Measurements from ENCODE around the gene ZFAND6.
"Not testable (repeated sequence)": the region's sequence is repeated elsewhere in the genome, so short reads cannot be mapped to it uniquely, and the experiment has no call there.

The ZFAND6 gene

GRCh38 chr15:80045219-80045618, 14.3 kb upstream of the ZFAND6 start:
- in situ Hi-C loops (cut with MboI; ENCODE audit: low sequenced_read_pairs), result not testable (repeated sequence)

GRCh38 chr15:80049046-80049445, 10.4 kb upstream of the ZFAND6 start:
- in situ Hi-C loops (cut with MboI; ENCODE audit: low sequenced_read_pairs), result no loop called here

GRCh38 chr15:80052597-80053304, 6.7 kb upstream of the ZFAND6 start:
- in situ Hi-C loops (cut with MboI; ENCODE audit: low sequenced_read_pairs), result no loop called here

- in situ Hi-C loops (cut with MboI; ENCODE audit: low sequenced_read_pairs), result no loop called here
Measured at GRCh38 chr15:80055933-80056332, 3.5 kb upstream of the ZFAND6 start.

- in situ Hi-C loops (cut with MboI; ENCODE audit: low sequenced_read_pairs), result no loop called here
Measured at GRCh38 chr15:80058044-80058443, 1.4 kb upstream of the ZFAND6 start.

- in situ Hi-C loops (cut with MboI; ENCODE audit: low sequenced_read_pairs), result no loop called here
Measured at GRCh38 chr15:80059786-80060355, 395 bp downstream of the ZFAND6 start.

GRCh38 chr15:80060356-80061006, 1.0 kb downstream of the ZFAND6 start:
- in situ Hi-C loops (cut with MboI; ENCODE audit: low sequenced_read_pairs), result no loop called here

GRCh38 chr15:80061582-80061981, 2.1 kb downstream of the ZFAND6 start:
- in situ Hi-C loops (cut with MboI; ENCODE audit: low sequenced_read_pairs), result no loop called here

GRCh38 chr15:80066912-80067311, 7.4 kb downstream of the ZFAND6 start:
- in situ Hi-C loops (cut with MboI; ENCODE audit: low sequenced_read_pairs), result no loop called here

GRCh38 chr15:80068578-80068977, 9.1 kb downstream of the ZFAND6 start:
- in situ Hi-C loops (cut with MboI; ENCODE audit: low sequenced_read_pairs), result no loop called here

GRCh38 chr15:80070840-80071239, 11.4 kb downstream of the ZFAND6 start:
- in situ Hi-C loops (cut with MboI; ENCODE audit: low sequenced_read_pairs), result no loop called here

GRCh38 chr15:80071652-80072051, 12.2 kb downstream of the ZFAND6 start:
- in situ Hi-C loops (cut with MboI; ENCODE audit: low sequenced_read_pairs), result no loop called here

GRCh38 chr15:80072285-80072994, 13.0 kb downstream of the ZFAND6 start:
- in situ Hi-C loops (cut with MboI; ENCODE audit: low sequenced_read_pairs), result no loop called here

- in situ Hi-C loops (cut with MboI; ENCODE audit: low sequenced_read_pairs), result no loop called here
Measured at GRCh38 chr15:80073197-80073596, 13.7 kb downstream of the ZFAND6 start.

- in situ Hi-C loops (cut with MboI; ENCODE audit: low sequenced_read_pairs), result no loop called here
Measured at GRCh38 chr15:80076321-80077318, 17.1 kb downstream of the ZFAND6 start.

- in situ Hi-C loops (cut with MboI; ENCODE audit: low sequenced_read_pairs), result no loop called here
Measured at GRCh38 chr15:80081390-80081789, 21.9 kb downstream of the ZFAND6 start.

- in situ Hi-C loops (cut with MboI; ENCODE audit: low sequenced_read_pairs), result no loop called here
Measured at GRCh38 chr15:80087104-80087503, 27.6 kb downstream of the ZFAND6 start.

- in situ Hi-C loops (cut with MboI; ENCODE audit: low sequenced_read_pairs), result no loop called here
Measured at GRCh38 chr15:80090041-80090440, 30.6 kb downstream of the ZFAND6 start.

- in situ Hi-C loops (cut with MboI; ENCODE audit: low sequenced_read_pairs), result no loop called here
Measured at GRCh38 chr15:80090879-80091503, 31.5 kb downstream of the ZFAND6 start.

GRCh38 chr15:80093854-80094418, 34.5 kb downstream of the ZFAND6 start:
- in situ Hi-C loops (cut with MboI; ENCODE audit: low sequenced_read_pairs), result no loop called here
